Effector CD4-positive, alpha-beta T cell (primary cell): Measurements from ENCODE around the gene KIAA0513.

Experiments used
- DNase-seq: peaks from one replicate; pipeline ENCODE4 v3.0.0-alpha.2; 2020

KIAA0513 gene

GRCh38 chr16:85123891-85124635 lies 96.5 kb downstream of the KIAA0513 start:
- no peak for DNase-seq

DNA sequence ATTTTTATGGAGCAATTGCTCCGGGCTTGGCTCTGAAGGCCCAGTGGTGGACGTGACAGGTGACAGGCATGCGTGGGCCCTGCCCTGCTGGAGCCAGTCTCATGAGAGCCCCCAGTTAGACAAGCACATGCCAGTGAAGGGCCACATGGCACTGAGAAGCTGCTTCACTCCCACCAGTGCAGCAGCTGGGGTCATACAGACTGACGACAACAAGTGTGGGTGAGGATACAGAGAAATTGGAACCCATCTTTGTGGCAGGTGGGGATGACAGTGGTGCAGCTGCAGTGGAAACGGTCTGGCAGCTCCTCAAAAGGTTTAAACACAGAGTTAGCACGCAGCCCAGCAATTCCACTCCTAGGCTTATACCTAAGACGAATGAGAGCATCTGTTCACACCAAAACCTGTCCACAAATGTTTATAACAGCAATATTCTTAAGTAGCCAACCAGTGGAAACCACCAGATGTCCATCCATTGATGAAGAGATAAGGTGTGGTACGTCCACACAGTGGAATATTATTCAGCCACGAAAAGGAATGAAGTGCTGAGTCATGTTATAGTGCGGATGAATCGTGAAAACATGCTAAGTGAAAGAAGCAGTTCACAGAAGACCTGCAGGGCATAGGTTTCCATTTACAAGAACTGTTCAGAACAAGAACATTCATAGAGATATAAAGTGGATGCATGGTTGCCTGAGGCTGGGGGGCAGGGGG lies 97.2 kb downstream of the KIAA0513 start:
- DNase-seq = no peak

DNA sequence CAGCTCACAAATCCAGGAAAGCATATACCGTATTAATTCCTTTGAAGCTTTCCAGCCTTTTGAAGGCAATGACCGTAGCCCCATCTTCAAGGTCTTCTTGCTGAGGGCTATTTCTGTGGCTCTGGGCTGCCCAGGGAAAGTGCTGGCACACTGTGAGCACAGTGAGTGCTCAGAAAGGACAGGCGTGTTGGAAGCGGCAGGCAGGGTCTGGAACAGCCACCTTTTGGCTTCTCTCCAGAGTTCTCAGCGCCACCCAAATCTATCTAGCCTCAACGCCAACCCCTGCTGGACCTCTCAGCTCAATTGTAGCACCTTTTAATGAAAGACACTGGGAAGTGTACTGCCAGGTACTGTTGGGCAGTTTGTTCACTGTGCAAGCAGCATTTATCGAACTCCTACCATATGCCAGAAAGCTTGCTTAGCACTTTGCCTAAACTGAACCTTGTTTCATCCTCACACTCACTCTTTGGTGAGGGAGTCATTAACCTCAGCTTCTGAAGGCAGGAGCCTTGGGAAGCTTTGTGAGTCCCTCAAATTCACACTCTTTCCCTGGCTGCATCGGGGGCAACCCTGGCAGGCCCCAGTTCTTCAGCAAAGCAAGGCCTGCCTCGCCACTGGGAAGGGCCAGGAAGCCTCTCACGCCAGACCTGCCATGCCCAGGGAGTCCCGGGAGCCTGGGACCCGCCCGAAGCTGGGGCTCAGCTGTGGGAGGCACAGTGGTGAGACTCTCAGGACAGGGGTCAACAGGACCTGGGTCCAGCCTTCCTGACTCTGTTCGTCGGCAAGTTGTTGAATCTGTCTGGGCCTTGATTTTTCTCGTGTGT lies 98.2 kb downstream of the KIAA0513 start:
- no peak for DNase-seq

GRCh38 chr16:85126394-85126704 lies 98.8 kb downstream of the KIAA0513 start:
- no peak for DNase-seq

DNA sequence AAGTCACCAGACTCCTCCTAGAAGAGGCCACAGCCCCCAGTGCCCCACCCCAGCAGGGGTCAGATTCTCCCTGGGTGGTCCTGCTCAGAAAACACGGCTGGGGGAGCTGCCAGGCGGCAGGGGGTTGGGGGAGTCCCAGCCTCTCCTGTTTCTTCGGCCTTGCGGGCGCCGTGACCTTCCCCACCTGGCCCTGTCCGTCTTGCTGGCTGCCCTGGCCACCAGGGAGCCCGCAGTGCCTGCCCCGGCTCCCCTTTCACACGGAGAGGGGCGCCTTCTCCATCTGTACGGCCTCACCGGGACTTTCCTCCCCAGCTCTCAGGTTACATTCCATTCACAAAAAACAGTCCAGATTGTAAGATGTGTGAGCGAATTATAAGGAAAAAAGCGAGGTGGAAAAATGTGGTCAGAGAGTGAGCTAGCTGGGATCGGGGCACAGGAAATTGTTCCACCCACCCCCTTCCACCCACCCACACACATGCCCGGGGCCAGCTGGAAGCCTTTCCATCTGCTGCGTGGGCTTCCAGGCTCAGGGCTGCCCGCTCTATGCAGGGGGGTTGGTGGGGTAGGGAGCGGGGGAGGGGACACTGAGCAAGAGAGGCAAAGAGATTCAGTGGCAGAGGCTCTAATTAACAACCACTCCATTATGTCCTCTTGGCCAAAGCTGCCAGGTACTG lies 99.2 kb downstream of the KIAA0513 start:
- no peak for DNase-seq

DNA sequence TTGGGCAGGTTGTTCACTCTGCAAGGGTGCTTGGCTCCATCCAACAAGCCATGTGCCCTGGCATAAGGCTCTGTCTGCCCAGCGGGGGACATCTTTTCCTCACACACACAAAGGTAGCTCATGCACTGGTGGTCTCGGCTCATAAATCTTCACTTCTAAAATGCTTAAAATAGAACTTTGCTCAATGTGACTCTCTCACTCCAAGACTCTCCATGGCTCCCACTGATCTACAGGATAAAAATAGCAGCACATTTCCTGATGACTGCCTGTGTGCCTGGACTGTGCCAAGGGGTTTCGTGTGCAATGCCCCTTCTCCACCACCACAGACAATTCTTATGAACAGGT lies 99.8 kb downstream of the KIAA0513 start:
- DNase-seq = no peak

- DNase-seq = no peak
Observed at GRCh38 chr16:85128079-85128837, 100.7 kb downstream of the KIAA0513 start.

- DNase-seq = no peak
Observed at GRCh38 chr16:85129876-85130704, 102.5 kb downstream of the KIAA0513 start.

DNA sequence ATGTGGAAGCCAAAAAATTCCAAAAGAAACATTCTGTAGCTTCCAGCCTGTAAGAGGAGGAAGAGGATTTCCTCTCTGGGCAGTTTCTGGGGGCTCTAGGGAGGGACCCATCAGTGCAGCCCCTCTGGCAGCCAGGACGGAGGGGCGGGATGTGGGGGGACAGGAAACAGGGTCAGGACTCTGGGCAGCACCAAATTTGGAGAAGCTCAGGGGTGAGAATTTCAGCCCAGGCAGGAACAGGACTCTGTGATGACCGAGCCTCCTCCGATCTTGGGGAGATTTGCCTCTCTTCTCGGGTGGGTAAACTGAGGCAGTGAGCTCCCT lies 103.1 kb downstream of the KIAA0513 start:
- no peak for DNase-seq

GRCh38 chr16:85132456-85133289 lies 105.1 kb downstream of the KIAA0513 start:
- DNase-seq = no peak

DNA sequence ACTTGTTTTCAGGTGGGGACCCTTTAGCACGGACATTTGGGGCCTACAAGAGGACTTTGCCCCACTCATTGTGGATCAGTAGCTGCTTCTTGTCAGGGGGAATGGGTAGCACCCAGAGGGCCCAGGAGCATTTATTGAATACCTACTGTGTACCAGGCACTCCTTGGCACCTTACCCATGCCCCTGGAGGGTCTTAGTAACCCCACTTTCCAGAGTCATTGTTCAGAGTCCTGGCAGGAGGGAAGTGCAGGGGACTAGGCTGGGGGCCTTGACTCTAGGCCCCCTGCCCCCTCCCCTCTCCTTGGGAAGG lies 105.7 kb downstream of the KIAA0513 start:
- no peak for DNase-seq

GRCh38 chr16:85134076-85134788 lies 106.6 kb downstream of the KIAA0513 start:
- DNase-seq = no peak

DNA sequence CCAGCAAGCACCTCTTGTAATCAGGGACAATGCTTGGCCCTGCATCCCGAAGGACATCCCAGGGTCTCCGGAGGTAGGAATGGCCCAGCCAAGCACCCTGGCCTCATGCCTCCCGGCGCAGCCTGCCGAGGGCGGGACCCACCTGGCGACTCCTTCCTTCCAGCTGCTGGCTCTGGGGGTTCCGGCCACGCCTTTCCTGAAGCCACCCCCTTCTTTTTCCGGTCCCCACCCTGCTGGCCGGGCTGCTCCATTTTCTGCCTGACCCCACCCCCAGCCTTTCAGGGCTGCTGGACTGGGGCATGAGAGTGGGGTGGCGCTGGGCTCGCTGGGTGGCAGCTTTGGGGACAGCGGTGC lies 107.2 kb downstream of the KIAA0513 start:
- no peak for DNase-seq

DNA sequence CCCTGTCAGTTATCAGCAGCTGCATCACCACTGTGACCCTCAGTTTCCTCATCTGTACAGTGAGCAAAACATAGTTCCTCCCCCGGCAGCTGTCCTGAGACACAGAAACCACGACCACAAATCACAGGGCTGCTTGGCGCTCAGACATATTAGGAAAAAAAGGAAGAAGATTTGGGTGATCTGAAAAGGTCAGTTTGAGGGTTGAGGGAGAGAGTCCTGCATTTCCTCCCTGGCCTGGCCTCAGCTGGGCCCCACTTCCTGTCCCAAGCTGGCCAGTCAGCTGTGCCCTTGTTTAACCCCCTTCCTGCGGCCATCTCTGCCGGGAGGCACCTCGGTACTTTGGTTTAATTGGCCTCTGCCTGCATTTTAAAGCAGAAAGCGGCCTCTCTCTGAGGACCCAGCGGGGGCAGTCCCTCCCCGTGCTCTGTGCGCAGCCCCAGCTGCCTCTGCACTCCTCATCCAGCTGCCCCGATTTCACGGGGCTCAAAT lies 108.7 kb downstream of the KIAA0513 start:
- no peak for DNase-seq

DNA sequence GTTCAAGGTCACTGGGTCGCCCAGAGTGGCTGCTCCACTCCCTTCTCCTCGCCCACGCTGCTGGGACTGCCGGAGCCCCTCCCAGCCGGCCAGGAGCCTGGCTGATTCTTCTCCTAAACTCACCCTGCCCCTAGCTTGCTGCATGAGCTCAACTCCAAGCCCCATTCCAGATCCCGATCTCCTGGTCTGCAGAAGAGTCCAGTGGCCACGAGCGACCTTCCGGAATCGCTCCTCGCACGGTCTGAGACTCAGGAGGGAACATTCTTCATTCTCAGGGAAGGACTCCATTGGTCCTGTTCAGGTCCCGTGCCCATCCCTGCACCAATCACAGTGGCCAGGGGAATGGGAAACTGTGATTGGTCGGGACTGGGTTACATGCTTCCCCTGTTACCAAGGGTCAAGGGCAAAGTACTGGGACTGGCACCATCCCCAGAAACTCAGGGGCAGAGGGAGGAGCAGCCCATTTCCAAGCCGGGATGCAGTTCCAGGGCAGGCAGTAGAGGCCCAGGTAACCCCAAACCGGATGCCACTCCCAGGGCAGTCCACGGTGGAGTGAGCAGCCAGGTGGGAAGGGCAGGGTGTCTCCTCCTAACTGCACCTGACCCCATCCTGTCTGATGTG lies 109.2 kb downstream of the KIAA0513 start:
- no peak for DNase-seq

DNA sequence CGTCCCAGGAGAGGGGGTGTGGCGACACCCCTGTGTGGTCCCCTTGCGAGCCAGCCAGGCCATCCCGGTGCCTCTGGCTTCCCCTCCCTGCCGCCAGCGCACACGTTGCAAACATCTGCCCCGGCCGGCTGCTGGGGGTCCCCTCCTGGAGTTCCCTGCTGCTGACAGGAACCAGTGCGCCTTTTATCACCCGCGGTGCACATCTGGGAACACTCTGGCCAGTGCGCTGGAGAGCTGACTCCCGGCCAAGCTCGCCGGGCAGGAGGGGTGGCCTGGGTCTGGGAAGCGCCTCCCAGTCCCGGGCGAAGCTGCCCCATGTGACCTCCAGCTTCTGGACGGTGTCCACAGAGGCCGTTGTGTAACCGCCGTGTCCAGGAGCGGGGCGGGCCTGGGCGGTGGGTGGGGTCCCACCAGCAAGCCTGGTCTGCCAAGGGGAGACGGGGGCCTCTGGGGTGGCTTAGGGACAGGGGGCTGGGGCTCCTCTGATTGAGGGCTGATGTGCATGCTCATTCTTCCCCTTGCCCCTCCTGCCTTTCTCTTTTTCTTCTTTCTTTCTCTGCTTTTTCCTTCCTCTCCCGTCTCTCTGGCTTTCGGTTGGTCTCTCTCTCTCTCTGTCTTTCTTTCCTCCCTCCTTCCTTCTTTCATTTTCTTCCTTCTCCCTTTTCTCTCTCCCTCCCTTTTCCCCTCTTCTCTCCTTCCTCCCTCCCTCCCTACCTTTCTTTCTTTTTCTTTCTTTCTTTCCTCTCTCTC lies 109.9 kb downstream of the KIAA0513 start:
- no peak for DNase-seq

- no peak for DNase-seq
Observed at GRCh38 chr16:85138073-85138824, 110.7 kb downstream of the KIAA0513 start.
